Breast epithelium (tissue), 4 donors: Measurements from ENCODE around the gene MRPL11. TPM values are rescaled to one million over a fixed set of nuclear protein-coding genes. Genes with fewer than 3 reads are reported as not detected.
A peak's percentile ranks its signal among the peaks of the same experiment; 100 is the strongest.

ENCODE experiments used
- DNase-seq, 2 donors: peaks; one replicate each; pipeline ENCODE4 v3.0.0-alpha.2; 2019; ENCODE audit warnings: low spot score in 2 of 2
- H3K27ac ChIP-seq, 2 donors: fragments of 200-600 bp; sonication (generic) in 1 of 2; one replicate each; pipeline ENCODE4 v1.5.1; 2016 to 2019; ENCODE audit warnings: mild to moderate bottlenecking in 1 of 2
- H3K27me3 ChIP-seq, 2 donors: fragments of 200-600 bp; sonication (generic) in 1 of 2; one replicate each; pipeline versions ENCODE4 v1.5.1 to v1.6.0; 2017 to 2019; ENCODE audit warnings: control low read depth in 1 of 2, mild to moderate bottlenecking in 1 of 2
- H3K36me3 ChIP-seq: fragments of 200-600 bp; one replicate; pipeline ENCODE4 v1.5.1; 2019
- H3K4me1 ChIP-seq, 2 donors: fragments of 200-600 bp; sonication (generic); one replicate each; pipeline ENCODE4 v1.5.1; 2016 to 2019; ENCODE audit warnings: control low read depth in 1 of 2
- H3K4me3 ChIP-seq, 3 donors: fragments of 200-600 bp; sonication (generic); 1 replicate in 2 of 3; 2 replicates in 1 of 3; pipeline ENCODE4 v1.5.1; 2016 to 2019; ENCODE audit warnings: mild to moderate bottlenecking in 3 of 3, moderate library complexity in 2 of 3
- H3K9me3 ChIP-seq, 2 donors: fragments of 200-600 bp; sonication (generic) in 1 of 2; one replicate each; pipeline ENCODE4 v1.5.1; 2016 to 2019; ENCODE audit warnings: control low read depth in 1 of 2
- CTCF ChIP-seq, 3 donors: fragments of 450-650 bp; IDR thresholded peaks; one replicate each; pipeline ENCODE4 v1.5.1; 2016 to 2017; ENCODE audit warnings: antibody characterized with exemption in 3 of 3, mild to moderate bottlenecking in 3 of 3, moderate library complexity in 3 of 3
- POLR2A ChIP-seq: fragments of 450-650 bp; IDR thresholded peaks from one replicate; pipeline ENCODE4 v1.6.1; 2016; ENCODE audit warnings: antibody characterized with exemption, mild to moderate bottlenecking, moderate library complexity
- POLR2AphosphoS5 ChIP-seq, 3 donors: sonication (generic); formaldehyde crosslinking; IDR thresholded peaks; one replicate each; pipeline ENCODE4 v1.6.1; 2017; ENCODE audit warnings: antibody characterized with exemption in 3 of 3
- intact Hi-C: fragments of 100-400 bp; cut with DNase I; formaldehyde crosslinking; loops from one replicate; pipeline ENCODE4 v1.15.1; 2023; ENCODE audit warnings: low total_unique reads
- total RNA-seq, 3 donors: library from RNA; depleted of rRNA; stranded (reverse); fragments of >200 nt; gene quantifications; one replicate each; pipeline ENCODE4 v1.1.0, GENCODE V29; 2016

The MRPL11 gene
- total RNA-seq, 3 donors from 2014 or later, result 33.1 to 42.3 (median 36.8) TPM

GRCh38 chr11:66426314-66426713 lies 12.3 kb downstream of the MRPL11 start:
- DNase-seq, result no peak
- Histone ChIP-seq H3K4me3 (no peak overlapping the region), H3K27ac (no peak overlapping the region), H3K9me3 (no peaks in the 10 kb centered on the region), H3K27me3 (no peaks in the 10 kb centered on the region), H3K36me3 (no peaks in the 10 kb centered on the region), H3K4me1 (no peaks in the 10 kb centered on the region)
- TF ChIP-seq CTCF (IDR thresholded peaks at IDR 0.05) (no peak), POLR2AphosphoS5 (IDR thresholded peaks at IDR 0.05) (no peak), POLR2A (no peak)
- intact Hi-C loops, result no loop called here

GRCh38 chr11:66421492-66422205 lies 17.0 kb downstream of the MRPL11 start:
- H3K4me3 ChIP-seq, result no peak overlapping the region
- TF ChIP-seq CTCF (IDR thresholded peaks at IDR 0.05) (peak in 1 of 3 donors; percentile 8), POLR2AphosphoS5 (IDR thresholded peaks at IDR 0.05) (peak; percentile 98 to 100 (median 99)), POLR2A (no peak)
- no peak overlapping the region for H3K27ac ChIP-seq
- peak; percentile 88 to 95 for DNase-seq
- no peaks in the 10 kb centered on the region for H3K36me3 ChIP-seq
- intact Hi-C loops, result no loop called here
- peaks cover 7 to 15% of the 10 kb centered on the region in 2 donors for H3K27me3 ChIP-seq
- no peaks in the 10 kb centered on the region for H3K4me1 ChIP-seq
- H3K9me3 ChIP-seq, result no peaks in the 10 kb centered on the region

GRCh38 chr11:66420671-66421476 lies 17.8 kb downstream of the MRPL11 start, which contains the start of gene NPAS4:
TSS of gene NPAS4 (plus strand) at chr11:66421035. CDS start at chr11:66421180, 145 bp downstream.
- no peaks in the 10 kb centered on the region for H3K9me3 ChIP-seq
- intact Hi-C loops, result no loop called here
- peaks cover 7 to 15% of the 10 kb centered on the region in 2 donors for H3K27me3 ChIP-seq

GRCh38 chr11:66419825-66420224 lies 18.8 kb downstream of the MRPL11 start:
- H3K4me1 ChIP-seq, result no peaks in the 10 kb centered on the region
- intact Hi-C loops, result no loop called here
- no peak overlapping the region for H3K27ac ChIP-seq
- no peaks in the 10 kb centered on the region for H3K36me3 ChIP-seq
- no peaks in the 10 kb centered on the region for H3K9me3 ChIP-seq
- TF ChIP-seq CTCF (IDR thresholded peaks at IDR 0.05) (no peak), POLR2A (no peak), POLR2AphosphoS5 (IDR thresholded peaks at IDR 0.05) (no peak)
- no peak for DNase-seq
- peaks cover 7 to 19% of the 10 kb centered on the region in 2 donors for H3K27me3 ChIP-seq
- H3K4me3 ChIP-seq, result no peak overlapping the region

More at GRCh38 chr11:66420671-66421476, 17.8 kb downstream of the MRPL11 start, which contains the start of gene NPAS4:
- no peaks in the 10 kb centered on the region for H3K4me1 ChIP-seq
- H3K36me3 ChIP-seq, result no peaks in the 10 kb centered on the region
- H3K27ac ChIP-seq, result no peak within 1 kb of the TSS
- no peak for TF ChIP-seq CTCF (IDR thresholded peaks at IDR 0.05)
- TF ChIP-seq POLR2A, result no peak
- TF ChIP-seq POLR2AphosphoS5 (IDR thresholded peaks at IDR 0.05), result no peak
- H3K4me3 ChIP-seq, result no peak within 1 kb of the TSS
- DNase-seq, result no peak

GRCh38 chr11:66418986-66419308 lies 19.7 kb downstream of the MRPL11 start:
- Histone ChIP-seq H3K36me3 (no peaks in the 10 kb centered on the region), H3K27me3 (peaks cover 7 to 23% of the 10 kb centered on the region in 2 donors), H3K27ac (no peak overlapping the region), H3K4me3 (no peak overlapping the region), H3K9me3 (no peaks in the 10 kb centered on the region), H3K4me1 (no peaks in the 10 kb centered on the region)
- TF ChIP-seq POLR2AphosphoS5 (IDR thresholded peaks at IDR 0.05) (no peak), CTCF (IDR thresholded peaks at IDR 0.05) (no peak), POLR2A (no peak)
- intact Hi-C loops, result no loop called here
- no peak for DNase-seq
